A549 (cell line): ENCODE data around the gene PRRX1. TPM values are rescaled to one million over a fixed set of nuclear protein-coding genes. Genes with fewer than 3 reads are reported as not detected.

Experiments used
- ATAC-seq, 2 experiments: fragments of 200-7000 bp in 1 of 2; fragments of >200 bp in 1 of 2; cut with Nextera tagmentation in 1 of 2; cut with Tn5 transposase in 1 of 2; 3 replicates each; pipeline versions ENCODE4 v1.8.0 to v1.9.1; 2018 to 2020; ENCODE audit warnings: mild to moderate bottlenecking in 1 of 2, moderate library complexity in 1 of 2
- CTCF ChIA-PET: fragments of 300-600 bp; sonication (Branson Sonifier 250); formaldehyde crosslinking; extraction: SDS; loops from one replicate; lab custom pipeline; 2021; ENCODE audit warnings: antibody characterized with exemption, inconsistent platforms; lab: Yijun Ruan, JAX
- POLR2A ChIA-PET: fragments of 350-600 bp; formaldehyde crosslinking; extraction: SDS; loops from one replicate; lab custom pipeline; 2021; ENCODE audit warnings: antibody characterized with exemption, inconsistent platforms; lab: Yijun Ruan, JAX
- DNase-seq, 2 experiments: peaks; one replicate each; pipeline versions ENCODE4 v3.0.0 to v3.0.0-alpha.2; 2011 to 2016; ENCODE audit warnings: low read depth in 1 of 2, low spot score in 1 of 2
- FAIRE-seq: peaks from 2 replicates; lab custom pipeline; 2011; peaks lifted over from hg19 to GRCh38; lab: Jason Lieb, UNC
- H3K27ac ChIP-seq, 2 experiments: fragments of >200 bp; sonication (Bioruptor Twin); formaldehyde crosslinking; 3 replicates each; pipeline ENCODE4 v1.5.1; 2016 to 2017
- H3K4me1 ChIP-seq: fragments of >200 bp; sonication (Bioruptor Twin); formaldehyde crosslinking; 3 replicates; pipeline ENCODE4 v1.6.1; 2016
- H3K4me2 ChIP-seq: fragments of >200 bp; sonication (Bioruptor Twin); formaldehyde crosslinking; 3 replicates; pipeline ENCODE4 v1.6.1; 2016
- H3K4me3 ChIP-seq: fragments of >200 bp; sonication (Bioruptor Twin); formaldehyde crosslinking; 3 replicates; pipeline ENCODE4 v1.5.1; 2016
- H3K9me3 ChIP-seq: fragments of >200 bp; sonication (Bioruptor Twin); formaldehyde crosslinking; 3 replicates; pipeline ENCODE4 v1.6.1; 2016
- ATOH8 ChIP-seq: fragments of 250-450 bp; sonication (Bioruptor Pico); IDR thresholded peaks from 2 replicates; pipeline ENCODE4 v1.5.0; 2020; ENCODE audit warnings: low read depth, mild to moderate bottlenecking, moderate library complexity
- BHLHE40 ChIP-seq: IDR thresholded peaks from 2 replicates; pipeline ENCODE4 v1.6.1; 2012; ENCODE audit warnings: low read depth, low read length, inconsistent platforms
- CBX8 ChIP-seq: fragments of 200-600 bp; sonication (generic); IDR thresholded peaks from 2 replicates; pipeline ENCODE4 v1.6.1; 2016
- CHD4 ChIP-seq: fragments of 200-600 bp; sonication (generic); IDR thresholded peaks from 2 replicates; pipeline ENCODE4 v1.6.1; 2016; ENCODE audit warnings: antibody characterized with exemption, mild to moderate bottlenecking, borderline replicate concordance
- EHMT2 ChIP-seq: fragments of 200-600 bp; sonication (generic); IDR thresholded peaks from 2 replicates; pipeline ENCODE4 v1.6.1; 2016; ENCODE audit warnings: antibody characterized with exemption, low read depth, mild to moderate bottlenecking, moderate library complexity
- ELK1 ChIP-seq: fragments of 150-350 bp; IDR thresholded peaks from 2 replicates; pipeline ENCODE4 v1.6.1; 2014; ENCODE audit warnings: low read depth, mild to moderate bottlenecking, low read length
- HOXA7 ChIP-seq: fragments of 250-450 bp; sonication (Bioruptor Pico); IDR thresholded peaks from 2 replicates; pipeline ENCODE4 v1.5.0; 2020; ENCODE audit warnings: mild to moderate bottlenecking, moderate library complexity
- HOXB5 ChIP-seq: fragments of 250-450 bp; sonication (Bioruptor Pico); IDR thresholded peaks from 2 replicates; pipeline ENCODE4 v1.5.0; 2020; ENCODE audit warnings: mild to moderate bottlenecking, moderate library complexity
- KDM1A ChIP-seq: fragments of 200-600 bp; sonication (generic); IDR thresholded peaks from 2 replicates; pipeline ENCODE4 v1.6.1; 2016; ENCODE audit warnings: low read depth, mild to moderate bottlenecking
- KDM5A ChIP-seq: fragments of 200-600 bp; sonication (generic); IDR thresholded peaks from 2 replicates; pipeline ENCODE4 v1.6.1; 2016; ENCODE audit warnings: antibody characterized with exemption, mild to moderate bottlenecking
- MAFK ChIP-seq: fragments of 450-650 bp; IDR thresholded peaks from 2 replicates; pipeline ENCODE4 v1.6.1; 2014; ENCODE audit not compliant: partially characterized antibody
- MAZ ChIP-seq: fragments of 150-350 bp; IDR thresholded peaks from 2 replicates; pipeline ENCODE4 v1.6.1; 2014; ENCODE audit warnings: antibody characterized with exemption, low read depth, low read length, borderline replicate concordance
- MYC ChIP-seq: IDR thresholded peaks from 2 replicates; pipeline ENCODE4 v1.6.1; 2012; ENCODE audit warnings: mild to moderate bottlenecking, inconsistent platforms, low read length, improper control_type of control experiment, borderline replicate concordance
- RARB ChIP-seq: fragments of 250-450 bp; sonication (Bioruptor Pico); IDR thresholded peaks from 2 replicates; pipeline ENCODE4 v1.8.0; 2021; ENCODE audit warnings: mild to moderate bottlenecking, moderate library complexity
- RNF2 ChIP-seq: fragments of 200-600 bp; sonication (generic); IDR thresholded peaks from 2 replicates; pipeline ENCODE4 v1.6.1; 2016; ENCODE audit warnings: low read depth, mild to moderate bottlenecking, antibody characterized with exemption, moderate library complexity, borderline replicate concordance
- SMC3 ChIP-seq: fragments of >200 bp; sonication (Bioruptor Twin); formaldehyde crosslinking; IDR thresholded peaks from 3 replicates; pipeline ENCODE4 v1.6.1; 2018; ENCODE audit warnings: inconsistent platforms
- TFCP2L1 ChIP-seq: fragments of 250-450 bp; sonication (Bioruptor Pico); IDR thresholded peaks from 2 replicates; pipeline ENCODE4 v1.5.0; 2021; ENCODE audit warnings: mild to moderate bottlenecking
- ZC3H11A ChIP-seq: fragments of 450-650 bp; IDR thresholded peaks from 2 replicates; pipeline ENCODE4 v1.6.1; 2014; ENCODE audit warnings: antibody characterized with exemption, mild to moderate bottlenecking
- ZNF302 ChIP-seq: fragments of 250-450 bp; sonication (Bioruptor Pico); IDR thresholded peaks from 2 replicates; pipeline ENCODE4 v1.9.0; 2021; ENCODE audit warnings: inconsistent platforms, mild to moderate bottlenecking, moderate library complexity
- ZSCAN20 ChIP-seq: fragments of 250-450 bp; sonication (Bioruptor Pico); IDR thresholded peaks from 2 replicates; pipeline ENCODE4 v1.8.0; 2022; ENCODE audit warnings: mild to moderate bottlenecking, moderate library complexity
- WGBS: methylation state at CpG from one replicate; pipeline ENCODE4 v1.1.6; 2017; ENCODE audit errors: missing lambda C conversion rate; 5-methylcytosine and 5-hydroxymethylcytosine counted together
- polyA plus RNA-seq, 4 experiments: library from polyadenylated mRNA; depleted of rRNA in 3 of 4; stranded (reverse); fragments of >200 nt; fragmentation: RNase III in 1 of 4; extraction: RNeasy Plus Mini Kit Qiagen cat#74134 plus additional on column Dnase treatment in 1 of 4; gene quantifications; 2 replicates in 3 of 4; 3 replicates in 1 of 4; pipeline ENCODE4 v1.2.3, GENCODE V29; 2011 to 2017
- TF ChIP-seq, protein P1 (sequence below): IDR thresholded peaks from 2 replicates; pipeline ENCODE4 v1.6.1; 2012
- TF ChIP-seq, protein P2 (sequence below): IDR thresholded peaks from 2 replicates; pipeline ENCODE4 v1.6.1; 2012; ENCODE audit warnings: low read depth, borderline replicate concordance

The PRRX1 gene
- polyA plus RNA-seq, 2 of the 4 experiments (the other 2 are of a cell fraction): 0.14 TPM; not detected in 1

GRCh38 chr1:170617591-170618330 is 46.2 kb upstream of the PRRX1 start:
- Histone ChIP-seq H3K27ac (no peak overlapping the region), H3K9me3 (no peaks in the 10 kb centered on the region)
- WGBS: 40% methylated on average over 7 of the region's 7 CpGs
- TF ChIP-seq EHMT2: no peak
- no peak for TF ChIP-seq MYC
- TF ChIP-seq TFCP2L1 (CRISPR knock-in tag): no peak
- TF ChIP-seq BHLHE40: no peak
- no peak for TF ChIP-seq SMC3
- no peak for TF ChIP-seq MAZ
- TF ChIP-seq ELK1: no peak
- TF ChIP-seq HOXB5 (CRISPR knock-in tag): no peak
- no peak for TF ChIP-seq MAFK
- no peak for TF ChIP-seq ATOH8
- no peak for TF ChIP-seq RARB (CRISPR knock-in tag)
- no peak for TF ChIP-seq KDM5A
- TF ChIP-seq CHD4: no peak
- TF ChIP-seq, protein P1, sequence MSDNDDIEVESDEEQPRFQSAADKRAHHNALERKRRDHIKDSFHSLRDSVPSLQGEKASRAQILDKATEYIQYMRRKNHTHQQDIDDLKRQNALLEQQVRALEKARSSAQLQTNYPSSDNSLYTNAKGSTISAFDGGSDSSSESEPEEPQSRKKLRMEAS: no peak
- TF ChIP-seq HOXA7 (CRISPR knock-in tag): no peak
- TF ChIP-seq RNF2: no peak
- no peak; the same call in 1 of the 2 replicates for TF ChIP-seq CBX8
- TF ChIP-seq ZNF302 (CRISPR knock-in tag): no peak
- TF ChIP-seq, all 56 proteins: peak for 0
- ATAC-seq (no peak), FAIRE-seq (no peak), DNase-seq (no peak)
- POLR2A ChIA-PET: no interaction called here
- Histone ChIP-seq H3K4me1 (no peaks in the 10 kb centered on the region), H3K4me3 (no peak overlapping the region), H3K4me2 (no peak overlapping the region)
- CTCF ChIA-PET: interaction anchor here (0.6 kb wide), 1 partner anchor 188 kb away, joined by 3 read pairs; no protein-coding TSS in a partner anchor

DNA sequence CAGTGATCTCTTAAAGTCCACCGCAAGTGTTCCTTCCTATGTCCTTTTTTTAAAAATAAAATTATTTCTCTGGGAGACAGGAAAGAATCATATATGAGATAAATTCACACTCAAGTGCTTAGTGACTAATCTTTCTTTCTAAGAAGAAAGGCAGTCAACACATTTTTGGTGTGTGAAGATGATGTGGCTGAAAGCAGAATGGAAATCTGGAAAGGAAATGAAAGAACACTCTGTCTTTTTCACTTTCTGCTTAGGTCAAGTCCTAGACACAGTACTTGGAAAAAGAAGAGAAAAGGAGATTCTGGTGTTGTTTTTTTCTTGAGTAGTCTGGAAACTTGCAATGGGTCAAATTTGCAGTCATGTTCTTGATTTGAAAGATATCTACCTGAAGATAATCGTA is 45.5 kb upstream of the PRRX1 start:
- Histone ChIP-seq H3K9me3 (no peaks in the 10 kb centered on the region), H3K4me1 (no peaks in the 10 kb centered on the region), H3K27ac (no peak overlapping the region), H3K4me3 (no peak overlapping the region), H3K4me2 (no peak overlapping the region)
- TF ChIP-seq ZSCAN20 (CRISPR knock-in tag) (no peak), ZC3H11A (no peak), KDM1A (no peak)
- TF ChIP-seq, protein P2, sequence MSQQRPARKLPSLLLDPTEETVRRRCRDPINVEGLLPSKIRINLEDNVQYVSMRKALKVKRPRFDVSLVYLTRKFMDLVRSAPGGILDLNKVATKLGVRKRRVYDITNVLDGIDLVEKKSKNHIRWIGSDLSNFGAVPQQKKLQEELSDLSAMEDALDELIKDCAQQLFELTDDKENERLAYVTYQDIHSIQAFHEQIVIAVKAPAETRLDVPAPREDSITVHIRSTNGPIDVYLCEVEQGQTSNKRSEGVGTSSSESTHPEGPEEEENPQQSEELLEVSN: no peak
- ATAC-seq (no peak), DNase-seq (no peak), FAIRE-seq (no peak)
- WGBS: 24% methylated on average over 2 of the region's 2 CpGs
- ChIA-PET POLR2A (no interaction called here), CTCF (no interaction called here)
